Kidney tubule cell (primary cell): ENCODE results near the gene PTTG2.

Experiments
- DNase-seq: peaks from one replicate; pipeline ENCODE4 v3.0.0-alpha.2; 2018; ENCODE audit warnings: low spot score

The PTTG2 gene

GRCh38 chr4:38009421-38009820 lies 49.2 kb downstream of the PTTG2 start:
- no peak for DNase-seq

DNA sequence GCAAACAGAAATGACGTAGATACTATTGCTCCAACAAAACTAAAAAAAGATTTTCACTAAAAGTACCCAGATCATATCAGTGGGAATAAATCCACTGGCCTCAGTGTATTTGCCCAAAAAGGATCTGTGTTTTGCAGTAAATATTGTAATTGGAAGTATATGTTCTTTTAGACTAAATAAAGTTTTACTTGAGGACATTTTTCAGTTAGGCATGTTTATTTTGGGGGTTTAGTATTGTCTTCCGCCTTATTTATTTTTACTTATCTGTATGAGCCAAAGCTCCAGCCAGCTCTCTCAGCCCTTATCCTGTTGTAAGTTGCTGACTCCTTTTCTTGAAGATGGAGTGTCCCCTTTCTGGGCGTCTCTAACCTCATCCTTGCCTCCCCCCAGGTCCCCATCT lies 49.8 kb downstream of the PTTG2 start:
- no peak for DNase-seq
